Right lobe of liver (tissue), 4 donors: ENCODE results near the gene FTSJ1.

Experiments
- CTCF ChIP-seq, 4 donors: fragments of 200-600 bp in 3 of 4; fragments of 450-650 bp in 1 of 4; IDR thresholded peaks; one replicate each; pipeline versions ENCODE4 v1.5.1 to v1.8.0; 2016 to 2022; ENCODE audit warnings: antibody characterized with exemption in 4 of 4, mild to moderate bottlenecking in 2 of 4
- POLR2A ChIP-seq: fragments of 450-650 bp; IDR thresholded peaks from one replicate; pipeline ENCODE4 v1.6.1; 2017; ENCODE audit warnings: antibody characterized with exemption, mild to moderate bottlenecking
- donor health status: DM: no; HTN: no; CAD: no.
- donor health status: DM: no; HTN: no; CAD: no.
- donor health status: DM: no; HTN: yes; CAD: no.

DNA sequence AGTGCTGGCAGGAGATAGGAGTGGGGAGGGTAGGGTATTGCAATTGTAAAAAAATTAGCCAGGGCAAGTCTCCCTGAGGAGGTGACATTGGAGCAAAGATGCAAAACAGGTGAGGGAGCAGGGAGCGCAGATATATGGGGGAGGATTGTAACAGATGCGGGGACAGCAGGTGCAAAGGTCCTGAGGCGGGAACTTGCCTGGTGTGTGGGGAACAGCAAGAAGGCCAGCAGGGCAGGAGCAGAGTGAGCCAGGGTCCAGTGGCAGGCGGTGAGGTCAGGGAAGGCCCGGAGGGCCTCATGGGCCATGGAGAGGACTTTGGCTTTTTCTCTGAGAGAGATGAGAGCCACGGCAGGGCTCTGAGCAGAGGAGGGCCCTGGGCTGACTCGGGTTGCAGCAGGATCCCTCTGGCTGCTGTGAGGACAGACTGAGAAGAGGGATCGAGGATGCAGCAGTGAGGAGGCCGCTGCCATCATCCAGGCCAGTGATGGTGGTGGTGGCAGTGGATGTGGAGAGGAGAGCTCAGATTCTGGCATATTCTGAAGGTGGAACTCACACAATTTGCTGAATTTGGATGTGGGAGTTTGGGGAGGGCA, 39.0 kb downstream of the FTSJ1 start:
- TF ChIP-seq CTCF (IDR thresholded peaks at IDR 0.05) = no peak
- TF ChIP-seq POLR2A = no peak
